K562 (cell line): Measurements from ENCODE around the gene ITPRID2. TPM values are rescaled to one million over a fixed set of nuclear protein-coding genes. Genes with fewer than 3 reads are reported as not detected.

Experiments used
- ATAC-seq: fragments of 200-7000 bp; cut with Tn5 transposase; 3 replicates; pipeline ENCODE4 v1.9.1; 2020; ENCODE audit warnings: moderate library complexity
- BruUV-seq: library from RNA; stranded (reverse); fragments of 400-500 nt; replicated peaks from 2 replicates; lab custom pipeline; 2021; lab: Mats Ljungman, UMichigan
- CTCF ChIA-PET: fragments of 300-600 bp; formaldehyde crosslinking; extraction: SDS; loops from one replicate; lab custom pipeline; 2021; ENCODE audit warnings: low intra/inter-chr PET ratio; lab: Yijun Ruan, JAX
- POLR2A ChIA-PET: fragments of 300-600, 350-650 bp; sonication (Branson Sonifier 250); formaldehyde crosslinking; extraction: SDS; loops from one replicate; lab custom pipeline; 2021; ENCODE audit warnings: antibody characterized with exemption, inconsistent platforms; lab: Yijun Ruan, JAX
- DNase-seq, 4 experiments: peaks; one replicate each; pipeline versions ENCODE4 v3.0.0 to v3.0.0-alpha.2; 2011 to 2018; ENCODE audit warnings: low spot score in 3 of 4, mixed read lengths in 3 of 4; ENCODE audit errors: extremely low read depth in 1 of 4
- FAIRE-seq: peaks from 2 replicates; lab custom pipeline; 2011; peaks lifted over from hg19 to GRCh38; lab: Jason Lieb, UNC
- H2AFZ ChIP-seq: 2 replicates; pipeline ENCODE4 v1.6.0; 2011; ENCODE audit warnings: low read depth, low read length, control low read depth, inconsistent platforms
- H3K27ac ChIP-seq: fragments of 200-600 bp; 3 replicates; pipeline ENCODE4 v1.8.0; 2011; ENCODE audit warnings: low read depth, mild to moderate bottlenecking, control low read depth, inconsistent platforms, low read length, moderate library complexity, mixed read lengths; ENCODE audit errors: extremely low read depth
- H3K27me3 ChIP-seq, 2 experiments: fragments of 300-600 bp in 1 of 2; 2 replicates in 1 of 2; 3 replicates in 1 of 2; pipeline versions ENCODE4 v1.6.0 to v1.8.0; 2011; ENCODE audit warnings: inconsistent platforms in 2 of 2, low read length in 2 of 2, mild to moderate bottlenecking in 1 of 2, mixed read lengths in 1 of 2, moderate library complexity in 1 of 2; ENCODE audit not compliant: control insufficient read depth in 2 of 2, insufficient read depth in 2 of 2
- H3K36me3 ChIP-seq: fragments of 300-600 bp; 3 replicates; pipeline ENCODE4 v1.8.0; 2011; ENCODE audit warnings: mild to moderate bottlenecking, low read length, inconsistent platforms; ENCODE audit not compliant: control insufficient read depth, insufficient read depth
- H3K4me1 ChIP-seq, 2 experiments: fragments of 200-600 bp in 1 of 2; replicated peaks in 1 of 2; 2 replicates in 1 of 2; 3 replicates in 1 of 2; pipeline versions ENCODE4 v1.5.1 to v1.8.0; 2011; ENCODE audit warnings: inconsistent platforms in 2 of 2, low read length in 2 of 2, mild to moderate bottlenecking in 1 of 2, mixed read lengths in 1 of 2, moderate library complexity in 1 of 2; ENCODE audit not compliant: control insufficient read depth in 2 of 2, insufficient read depth in 2 of 2
- H3K4me2 ChIP-seq: 2 replicates; pipeline ENCODE4 v1.6.1; 2011; ENCODE audit warnings: low read length, control low read depth, inconsistent platforms, mixed read lengths; ENCODE audit not compliant: insufficient read depth
- H3K4me3 ChIP-seq: fragments of 200-600 bp; sonication (generic), shearing (Covaris generic); 2 replicates; pipeline ENCODE4 v1.5.1; 2016; ENCODE audit warnings: control low read depth, inconsistent platforms
- H3K79me2 ChIP-seq: fragments of 200-600 bp; 3 replicates; pipeline ENCODE4 v1.8.0; 2011; ENCODE audit warnings: low read length, inconsistent platforms; ENCODE audit not compliant: control insufficient read depth, insufficient read depth
- H3K9ac ChIP-seq, 2 experiments: 2 replicates each; pipeline versions ENCODE4 v1.6.0 to v1.6.1; 2011; ENCODE audit warnings: low read depth in 2 of 2, low read length in 2 of 2, control low read depth in 1 of 2, inconsistent platforms in 1 of 2, mild to moderate bottlenecking in 1 of 2, mixed read lengths in 1 of 2; ENCODE audit not compliant: insufficient read depth in 1 of 2
- H3K9me1 ChIP-seq: one replicate; pipeline ENCODE4 v1.6.0; 2011; ENCODE audit warnings: inconsistent platforms, mild to moderate bottlenecking, low read length, moderate library complexity; ENCODE audit not compliant: control insufficient read depth, insufficient read depth
- H3K9me3 ChIP-seq: replicated peaks from 2 replicates; pipeline ENCODE4 v1.5.1; 2011; ENCODE audit warnings: low read depth, low read length, inconsistent platforms; ENCODE audit not compliant: control insufficient read depth, insufficient read depth
- H4K20me1 ChIP-seq: replicated peaks from 2 replicates; pipeline ENCODE4 v1.6.1; 2011; ENCODE audit warnings: low read length, inconsistent platforms, mixed read lengths; ENCODE audit not compliant: control insufficient read depth, insufficient read depth
- ARID1B ChIP-seq: fragments of 450-650 bp; IDR thresholded peaks from 2 replicates; pipeline ENCODE4 v1.6.1; 2016; ENCODE audit warnings: antibody characterized with exemption, mild to moderate bottlenecking, inconsistent platforms
- DPF2 ChIP-seq: fragments of 450-650 bp; IDR thresholded peaks from 2 replicates; pipeline ENCODE4 v1.6.1; 2016
- ETV1 ChIP-seq: fragments of 450-650 bp; conservative IDR thresholded peaks from 2 replicates; pipeline ENCODE4 v1.6.1; 2016; ENCODE audit warnings: missing genetic modification characterization, control low read depth, low read depth, missing compliant biosample characterization
- FOSL1 ChIP-seq: fragments of 200-800 bp; sonication (Bioruptor generic); conservative IDR thresholded peaks from 2 replicates; pipeline ENCODE4 v1.6.1; 2016; ENCODE audit warnings: missing genetic modification characterization, missing compliant biosample characterization
- JUND ChIP-seq, 2 experiments: IDR thresholded peaks; 2 replicates in 1 of 2; 3 replicates in 1 of 2; pipeline ENCODE4 v1.6.1; 2011; ENCODE audit warnings: borderline replicate concordance in 2 of 2, low read depth in 2 of 2, low read length in 2 of 2, improper control_type of control experiment in 1 of 2, missing biosample characterization in 1 of 2, missing genetic modification characterization in 1 of 2, missing genetic modification reagents in 1 of 2
- MEIS2 ChIP-seq: fragments of 450-650 bp; IDR thresholded peaks from 2 replicates; pipeline ENCODE4 v1.6.1; 2014; ENCODE audit warnings: mild to moderate bottlenecking; ENCODE audit not compliant: partially characterized antibody
- SMARCA4 ChIP-seq: fragments of 450-650 bp; IDR thresholded peaks from 2 replicates; pipeline ENCODE4 v1.6.1; 2016
- WGBS: fragments of 100-300 bp; shearing (Covaris generic); methylation state at CpG from one replicate; pipeline ENCODE4 v1.1.6; 2016; ENCODE audit warnings: low coverage, mixed read lengths; ENCODE audit not compliant: insufficient coverage; ENCODE audit errors: missing lambda C conversion rate; 5-methylcytosine and 5-hydroxymethylcytosine counted together
- in situ Hi-C: fragments of 300-500 bp; cut with MboI; formaldehyde crosslinking; loops from 4 replicates; pipeline ENCODE4 v1.15.0; 2018; ENCODE audit warnings: inconsistent platforms, mixed read lengths
- intact Hi-C: fragments of 100-400 bp; cut with micrococcal nuclease; formaldehyde crosslinking; loops from 2 replicates; pipeline ENCODE4 v1.14.2; 2022
- polyA plus RNA-seq, 8 experiments: library from polyadenylated mRNA; depleted of rRNA in 4 of 8; stranded (reverse) in 5 of 8; unstranded in 3 of 8; fragments of >200 nt; fragmentation: Nextera tagmentation in 2 of 8; fragmentation: Illumina TruSeq in 1 of 8; extraction: Ambion mirVana in 2 of 8; extraction: Trizol in 1 of 8; gene quantifications; 2 replicates each; pipeline versions ENCODE4 v1.2.1 to v1.2.3, GENCODE V29; 2011 to 2014; ENCODE audit warnings: inconsistent platforms in 1 of 8, missing spikeins in 1 of 8
- total RNA-seq, 7 experiments: library from RNA; depleted of rRNA in 6 of 7; stranded (reverse); fragments of >200 nt in 6 of 7; fragmentation: Illumina TruSeq in 2 of 7; extraction: Trizol in 2 of 7; gene quantifications; 2 replicates each; pipeline versions ENCODE4 v1.2.1 to v1.2.3, GENCODE V29; 2011 to 2021; ENCODE audit warnings: low replicate concordance in 1 of 7
- TF ChIP-seq, protein P1 (sequence below), 2 experiments: fragments of 450-650 bp in 1 of 2; sonication (generic) in 1 of 2; formaldehyde crosslinking in 1 of 2; IDR thresholded peaks in 1 of 2; conservative IDR thresholded peaks in 1 of 2; 2 replicates each; pipeline versions ENCODE4 v1.6.1 to v1.8.1; 2016 to 2023; ENCODE audit warnings: mild to moderate bottlenecking in 2 of 2, moderate library complexity in 2 of 2, inconsistent platforms in 1 of 2, missing genetic modification reagents in 1 of 2
- TF ChIP-seq, protein P2 (sequence below): fragments of 250-450 bp; sonication (Bioruptor Pico); IDR thresholded peaks from 2 replicates; pipeline ENCODE4 v1.5.1; 2021; ENCODE audit warnings: mild to moderate bottlenecking
- TF ChIP-seq, protein P3 (sequence below): fragments of 450-650 bp; IDR thresholded peaks from 2 replicates; pipeline ENCODE4 v1.6.1; 2016; ENCODE audit warnings: low read depth, mild to moderate bottlenecking, moderate library complexity
- TF ChIP-seq, protein P4 (sequence below): fragments of 450-650 bp; IDR thresholded peaks from 2 replicates; pipeline ENCODE4 v1.6.1; 2016

ITPRID2 gene
- total and polyA plus RNA-seq, 9 of the 15 experiments (the other 6 are each of a cell fraction or from before 2014, with no cell fraction given): 18.5 to 77.8 (median 52.0) TPM

DNA sequence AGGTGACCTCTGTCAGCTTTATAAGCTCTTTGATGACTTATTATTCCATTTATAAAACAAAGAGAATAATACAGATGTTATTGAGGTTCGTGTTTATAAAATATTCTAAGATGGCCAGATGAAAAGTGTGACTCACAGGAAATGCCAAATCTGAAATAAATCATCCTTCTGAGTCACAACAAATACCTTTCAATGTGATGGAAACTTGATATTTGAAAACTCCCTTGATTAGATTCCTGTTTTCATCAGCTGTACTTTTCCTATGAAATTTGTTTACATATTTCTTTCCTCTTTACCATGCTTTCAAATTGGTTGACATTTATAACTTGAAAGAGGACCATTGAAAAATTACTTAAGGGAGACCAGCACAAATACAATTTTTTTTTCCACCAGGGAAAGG is 63.5 kb downstream of the ITPRID2 start:
- no peaks in the 10 kb centered on the region for H3K4me1 ChIP-seq
- peak overlapping the region; percentile 92 for H2AFZ ChIP-seq
- H3K9me3 ChIP-seq: no peaks in the 10 kb centered on the region
- H3K79me2 ChIP-seq: no peaks in the 10 kb centered on the region
- no peak overlapping the region for H3K4me2 ChIP-seq
- H3K9ac ChIP-seq: no peak overlapping the region
- FAIRE-seq: no peak
- H3K27ac ChIP-seq: peak overlapping the region; percentile 50; the same call in 1 of the 3 replicates
- no peaks in the 10 kb centered on the region for H4K20me1 ChIP-seq
- H3K27me3 ChIP-seq: no peaks in the 10 kb centered on the region
- H3K9me1 ChIP-seq: no peaks in the 10 kb centered on the region
- WGBS: 4% methylated on average over 1 of the region's 1 CpG
- BruUV-seq: no TSS peak
- TF ChIP-seq MEIS2: peak; percentile 78
- TF ChIP-seq, protein P1, sequence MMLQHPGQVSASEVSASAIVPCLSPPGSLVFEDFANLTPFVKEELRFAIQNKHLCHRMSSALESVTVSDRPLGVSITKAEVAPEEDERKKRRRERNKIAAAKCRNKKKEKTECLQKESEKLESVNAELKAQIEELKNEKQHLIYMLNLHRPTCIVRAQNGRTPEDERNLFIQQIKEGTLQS (IDR thresholded peaks at IDR 0.05): peak; percentile 50
- TF ChIP-seq, protein P1 (CRISPR knock-in tag; conservative IDR thresholded peaks at IDR 0.05): no peak
- TF ChIP-seq, protein P2, sequence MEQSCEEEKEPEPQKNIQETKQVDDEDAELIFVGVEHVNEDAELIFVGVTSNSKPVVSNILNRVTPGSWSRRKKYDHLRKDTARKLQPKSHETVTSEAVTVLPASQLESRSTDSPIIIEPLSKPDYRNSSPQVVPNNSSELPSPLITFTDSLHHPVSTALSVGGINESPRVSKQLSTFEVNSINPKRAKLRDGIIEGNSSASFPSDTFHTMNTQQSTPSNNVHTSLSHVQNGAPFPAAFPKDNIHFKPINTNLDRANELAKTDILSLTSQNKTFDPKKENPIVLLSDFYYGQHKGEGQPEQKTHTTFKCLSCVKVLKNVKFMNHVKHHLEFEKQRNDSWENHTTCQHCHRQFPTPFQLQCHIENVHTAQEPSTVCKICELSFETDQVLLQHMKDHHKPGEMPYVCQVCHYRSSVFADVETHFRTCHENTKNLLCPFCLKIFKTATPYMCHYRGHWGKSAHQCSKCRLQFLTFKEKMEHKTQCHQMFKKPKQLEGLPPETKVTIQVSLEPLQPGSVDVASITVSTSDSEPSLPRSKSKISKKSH: no peak
- no peak for TF ChIP-seq DPF2
- TF ChIP-seq, protein P3, sequence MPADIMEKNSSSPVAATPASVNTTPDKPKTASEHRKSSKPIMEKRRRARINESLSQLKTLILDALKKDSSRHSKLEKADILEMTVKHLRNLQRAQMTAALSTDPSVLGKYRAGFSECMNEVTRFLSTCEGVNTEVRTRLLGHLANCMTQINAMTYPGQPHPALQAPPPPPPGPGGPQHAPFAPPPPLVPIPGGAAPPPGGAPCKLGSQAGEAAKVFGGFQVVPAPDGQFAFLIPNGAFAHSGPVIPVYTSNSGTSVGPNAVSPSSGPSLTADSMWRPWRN: no peak
- 0 out of 2 replicates have a peak, but pooled peaks have one; percentile 28 for TF ChIP-seq ETV1 (tag)
- TF ChIP-seq SMARCA4: 0 out of 2 replicates have a peak, but pooled peaks have one; percentile 14
- peak; percentile 75 for TF ChIP-seq FOSL1 (tag)
- no peak for TF ChIP-seq JUND (IDR thresholded peaks at IDR 0.05; ENCODE audit: borderline replicate concordance, low read depth, low read length)
- TF ChIP-seq JUND (tag; IDR thresholded peaks at IDR 0.05; ENCODE audit: borderline replicate concordance, low read depth, low read length): peak; percentile 52; the same call in 1 of the 3 replicates
- 0 out of 2 replicates have a peak, but pooled peaks have one; percentile 9 for TF ChIP-seq ARID1B
- TF ChIP-seq, protein P4, sequence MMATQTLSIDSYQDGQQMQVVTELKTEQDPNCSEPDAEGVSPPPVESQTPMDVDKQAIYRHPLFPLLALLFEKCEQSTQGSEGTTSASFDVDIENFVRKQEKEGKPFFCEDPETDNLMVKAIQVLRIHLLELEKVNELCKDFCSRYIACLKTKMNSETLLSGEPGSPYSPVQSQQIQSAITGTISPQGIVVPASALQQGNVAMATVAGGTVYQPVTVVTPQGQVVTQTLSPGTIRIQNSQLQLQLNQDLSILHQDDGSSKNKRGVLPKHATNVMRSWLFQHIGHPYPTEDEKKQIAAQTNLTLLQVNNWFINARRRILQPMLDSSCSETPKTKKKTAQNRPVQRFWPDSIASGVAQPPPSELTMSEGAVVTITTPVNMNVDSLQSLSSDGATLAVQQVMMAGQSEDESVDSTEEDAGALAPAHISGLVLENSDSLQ: peak; percentile 40; the same call in 1 of the 2 replicates
- ChIA-PET CTCF (interaction anchor here (1.1 kb wide), 1 partner anchor 211 kb away, joined by 3 read pairs; no protein-coding TSS in a partner anchor), POLR2A (interaction anchor here (1.3 kb wide), 1 partner anchor 8 kb away, joined by 3 read pairs; no protein-coding TSS in a partner anchor)
- no peak for DNase-seq
- no peak overlapping the region for H3K4me3 ChIP-seq
- intact Hi-C loops: loop anchor here (5.0 kb wide), 1 partner anchor 122 kb away; no protein-coding TSS in a partner anchor
- no peak for ATAC-seq
- no peaks in the 10 kb centered on the region for H3K36me3 ChIP-seq
- in situ Hi-C loops: no loop called here
